ENCODE results near the gene TMEM88. TPM values are rescaled to one million over a fixed set of nuclear protein-coding genes. Genes with fewer than 3 reads are reported as not detected.

The TMEM88 gene
- total RNA-seq, 2 experiments from 2014 or later: 29.3 to 29.6 TPM

- Mint-ChIP-seq H3K9me3 (no peaks in the 10 kb centered on the region), H3K27me3 (no peaks in the 10 kb centered on the region), H3K27ac (peak overlapping the region; percentile 95), H3K4me3 (peak overlapping the region; percentile 73), H3K36me3 (ENCODE audit: low read depth) (peaks cover 72% of the 10 kb centered on the region), H3K4me1 (ENCODE audit: low read depth) (peaks cover 15% of the 10 kb centered on the region)
- TF ChIP-seq CTCF (IDR thresholded peaks at IDR 0.05): no peak
- ATAC-seq (ENCODE audit: poor library complexity) (no peak), DNase-seq (peak in 3 of 14 experiments; percentile 14 to 49 (median 17))
- ChIA-PET CTCF (no interaction called here), POLR2A (interaction anchor here (4.7 kb wide), 1 partner anchor 14 kb away, joined by 33 read pairs; no protein-coding TSS in a partner anchor)
- H3K36me3 ChIP-seq (ENCODE audit: insufficient read depth, low read length): peaks cover 62% of the 10 kb centered on the region
- H3K27me3 ChIP-seq (ENCODE audit: control insufficient read depth in 1 of 2, insufficient read depth in 2 of 2, low read length in 2 of 2): no peaks in the 10 kb centered on the region
- H3K4me3 ChIP-seq (ENCODE audit: low read length): no peak overlapping the region
- peaks cover 36% of the 10 kb centered on the region for H3K4me1 ChIP-seq (ENCODE audit: insufficient read depth, low read length)
- H3K9me3 ChIP-seq (ENCODE audit: control insufficient read depth in 1 of 2, insufficient read depth in 1 of 2, low read length in 2 of 2): no peaks in the 10 kb centered on the region
- intact Hi-C loops (cut with DNase I, micrococcal nuclease): loop anchor here (10.0 kb wide), 1 partner anchor 614 kb away; the partner anchor contains the start of genes DVL2 (in 2 of the 2) and PHF23 (in 2 of the 2)
- H3K27ac ChIP-seq (ENCODE audit: low read depth in 1 of 2, low read length in 2 of 2): no peak overlapping the region
These were observed 5.6 kb upstream of the TMEM88 start for GRCh38 chr17:7849130-7849750.

- Mint-ChIP-seq H3K4me3 (peak overlapping the region; percentile 73), H3K27ac (peak overlapping the region; percentile 95), H3K4me1 (ENCODE audit: low read depth) (peaks cover 14% of the 10 kb centered on the region), H3K27me3 (no peaks in the 10 kb centered on the region), H3K36me3 (ENCODE audit: low read depth) (peaks cover 72% of the 10 kb centered on the region), H3K9me3 (no peaks in the 10 kb centered on the region)
- CTCF ChIA-PET: no interaction called here
- peaks cover 62% of the 10 kb centered on the region for H3K36me3 ChIP-seq (ENCODE audit: insufficient read depth, low read length)
- H3K9me3 ChIP-seq (ENCODE audit: control insufficient read depth in 1 of 2, insufficient read depth in 1 of 2, low read length in 2 of 2): no peaks in the 10 kb centered on the region
- no peak for TF ChIP-seq CTCF (IDR thresholded peaks at IDR 0.05)
- POLR2A ChIA-PET: interaction anchor here (1.0 to 4.7 kb wide), 2 partner anchors 15 to 161 kb away, joined by 3 to 33 read pairs; no protein-coding TSS in a partner anchor
- H3K27ac ChIP-seq (ENCODE audit: low read depth in 1 of 2, low read length in 2 of 2): no peak overlapping the region
- DNase-seq (peak in 1 of 14 experiments; percentile 15), ATAC-seq (ENCODE audit: poor library complexity) (no peak)
- no peaks in the 10 kb centered on the region for H3K27me3 ChIP-seq (ENCODE audit: control insufficient read depth in 1 of 2, insufficient read depth in 2 of 2, low read length in 2 of 2)
- intact Hi-C loops (cut with DNase I, micrococcal nuclease): loop anchor here (2.0 to 10.0 kb wide), 4 partner anchors 15 to 815 kb away; partner anchors contain the start of genes DVL2 (in 2 of the 2), PHF23 (in 2 of the 2), KDM6B (in 1 of the 2) and NEURL4 (in 1 of the 2)
- H3K4me1 ChIP-seq (ENCODE audit: insufficient read depth, low read length): peaks cover 29% of the 10 kb centered on the region
- no peak overlapping the region for H3K4me3 ChIP-seq (ENCODE audit: low read length)
These were observed 4.9 kb upstream of the TMEM88 start for GRCh38 chr17:7849751-7850504.

- CTCF ChIA-PET: interaction anchor here (0.6 to 1.5 kb wide), 13 partner anchors 8 to 139 kb away, joined by 3 to 28 read pairs (median 4); no protein-coding TSS in a partner anchor
- ATAC-seq (ENCODE audit: poor library complexity) (peak; percentile 8), DNase-seq (peak in 1 of 14 experiments; percentile 22)
- Histone ChIP-seq H3K4me1 (ENCODE audit: insufficient read depth, low read length) (peaks cover 30% of the 10 kb centered on the region), H3K36me3 (ENCODE audit: insufficient read depth, low read length) (peaks cover 56% of the 10 kb centered on the region), H3K27ac (ENCODE audit: low read depth in 1 of 2, low read length in 2 of 2) (peak overlapping the region; percentile 55 to 59), H3K4me3 (ENCODE audit: low read length) (peak overlapping the region; percentile 54), H3K9me3 (ENCODE audit: control insufficient read depth in 1 of 2, insufficient read depth in 1 of 2, low read length in 2 of 2) (no peaks in the 10 kb centered on the region), H3K27me3 (ENCODE audit: control insufficient read depth in 1 of 2, insufficient read depth in 2 of 2, low read length in 2 of 2) (no peaks in the 10 kb centered on the region)
- intact Hi-C loops (cut with DNase I, micrococcal nuclease): loop anchor here (1.0 to 10.0 kb wide), 6 partner anchors 9 to 816 kb away; partner anchors contain the start of genes KDM6B (in 2 of the 2), NEURL4 (in 1 of the 2) and SLC16A13 (in 1 of the 2)
- H3K9me3 Mint-ChIP-seq: no peaks in the 10 kb centered on the region
- TF ChIP-seq CTCF (IDR thresholded peaks at IDR 0.05): no peak
- peak overlapping the region; percentile 84 for H3K4me3 Mint-ChIP-seq
- peaks cover 14% of the 10 kb centered on the region for H3K4me1 Mint-ChIP-seq (ENCODE audit: low read depth)
- H3K36me3 Mint-ChIP-seq (ENCODE audit: low read depth): peaks cover 71% of the 10 kb centered on the region
- POLR2A ChIA-PET: interaction anchor here (0.9 to 4.7 kb wide), 7 partner anchors 9 to 162 kb away, joined by 3 to 33 read pairs (median 3); partner anchors contain the start of genes KDM6B and RNF227
- H3K27ac Mint-ChIP-seq: peak overlapping the region; percentile 95
- no peaks in the 10 kb centered on the region for H3K27me3 Mint-ChIP-seq
These were observed 4.0 kb upstream of the TMEM88 start for GRCh38 chr17:7850701-7851437.
